Bronchial epithelial cell (primary cell): ENCODE results near the gene SUPT3H. TPM values are rescaled to one million over a fixed set of nuclear protein-coding genes. Genes with fewer than 3 reads are reported as not detected.

Experiments used
- DNase-seq: peaks from one replicate; pipeline ENCODE4 v3.0.0-alpha.2; 2010; ENCODE audit warnings: low read depth
- FAIRE-seq: peaks from 2 replicates; lab custom pipeline; 2011; peaks lifted over from hg19 to GRCh38; lab: Jason Lieb, UNC
- H3K27me3 ChIP-seq: 2 replicates; pipeline ENCODE4 v1.5.1; 2011; ENCODE audit warnings: low read length; ENCODE audit not compliant: control insufficient read depth, insufficient read depth
- H3K36me3 ChIP-seq: 2 replicates; pipeline ENCODE4 v1.5.1; 2011; ENCODE audit warnings: low read length; ENCODE audit not compliant: control insufficient read depth, insufficient read depth
- H3K4me3 ChIP-seq: 2 replicates; pipeline ENCODE4 v1.5.1; 2011; ENCODE audit warnings: mild to moderate bottlenecking, low read depth, low read length, control low read depth
- CTCF ChIP-seq: IDR thresholded peaks from 2 replicates; pipeline ENCODE4 v1.5.1; 2011; ENCODE audit warnings: mild to moderate bottlenecking, moderate library complexity, low read length, control low read depth, inconsistent platforms; ENCODE audit not compliant: insufficient read depth, severe bottlenecking
- total RNA-seq: library from RNA; depleted of rRNA; stranded (reverse); fragments of >200 nt; gene quantifications from 2 replicates; pipeline ENCODE4 v1.2.1, GENCODE V29; 2014

The SUPT3H gene
- total RNA-seq, 1 donor from 2014 or later: 12.9 TPM

GRCh38 chr6:44804546-44805159 lies 573.1 kb downstream of the SUPT3H start:
- no peak for DNase-seq
- FAIRE-seq: no peak
- TF ChIP-seq CTCF: no peak
- Histone ChIP-seq H3K36me3 (no peaks in the 10 kb centered on the region), H3K27me3 (no peaks in the 10 kb centered on the region), H3K4me3 (no peak overlapping the region)

- Histone ChIP-seq H3K4me3 (no peak overlapping the region), H3K36me3 (no peaks in the 10 kb centered on the region), H3K27me3 (no peaks in the 10 kb centered on the region)
- FAIRE-seq (no peak), DNase-seq (no peak)
- TF ChIP-seq CTCF: no peak
Measured at GRCh38 chr6:44804016-44804415, 573.7 kb downstream of the SUPT3H start.

GRCh38 chr6:44800784-44801592 lies 576.7 kb downstream of the SUPT3H start:
- Histone ChIP-seq H3K4me3 (no peak overlapping the region), H3K27me3 (no peaks in the 10 kb centered on the region), H3K36me3 (no peaks in the 10 kb centered on the region)
- DNase-seq (no peak), FAIRE-seq (no peak)
- TF ChIP-seq CTCF: no peak

GRCh38 chr6:44800171-44800783 lies 577.5 kb downstream of the SUPT3H start:
- DNase-seq: peak; percentile 54
- Histone ChIP-seq H3K27me3 (no peaks in the 10 kb centered on the region), H3K36me3 (no peaks in the 10 kb centered on the region), H3K4me3 (no peak overlapping the region)
- no peak for TF ChIP-seq CTCF
- FAIRE-seq: no peak

GRCh38 chr6:44797746-44798145 lies 580.0 kb downstream of the SUPT3H start:
- FAIRE-seq (no peak), DNase-seq (no peak)
- H3K4me3 ChIP-seq: no peak overlapping the region
- H3K27me3 ChIP-seq: no peaks in the 10 kb centered on the region
- no peaks in the 10 kb centered on the region for H3K36me3 ChIP-seq
- no peak for TF ChIP-seq CTCF
